ENCODE measurements around the gene TSPAN18. TPM values are rescaled to one million over a fixed set of nuclear protein-coding genes. Genes with fewer than 3 reads are reported as not detected.

Gene TSPAN18
- total and polyA plus RNA-seq, 8 donors: 27.2 to 85.8 (median 63.7) TPM

GRCh38 chr11:44942029-44942955 lies 215.5 kb downstream of the TSPAN18 start:
- no peaks in the 10 kb centered on the region for H3K9me3 ChIP-seq
- intact Hi-C loops (cut with DNase I): no loop called here
- DNase-seq (no peak), ATAC-seq (no peak)
- peaks cover 0 to 54% of the 10 kb centered on the region in 2 donors for H3K4me1 ChIP-seq
- no peak overlapping the region for H3K27ac ChIP-seq
- TF ChIP-seq CTCF (IDR thresholded peaks at IDR 0.05): no peak
- peaks cover 0 to 35% of the 10 kb centered on the region in 2 donors for H3K36me3 ChIP-seq
- H3K4me3 ChIP-seq: no peak overlapping the region
- H3K27me3 ChIP-seq: no peaks in the 10 kb centered on the region

GRCh38 chr11:44943118-44943517 lies 216.4 kb downstream of the TSPAN18 start:
- H3K27ac ChIP-seq: no peak overlapping the region
- H3K27me3 ChIP-seq: no peaks in the 10 kb centered on the region
- intact Hi-C loops (cut with DNase I): no loop called here
- DNase-seq (peak in 2 of 4 donors; percentile 75 to 84), ATAC-seq (peak; percentile 84)
- H3K4me3 ChIP-seq: no peak overlapping the region
- H3K9me3 ChIP-seq: no peaks in the 10 kb centered on the region
- TF ChIP-seq CTCF (IDR thresholded peaks at IDR 0.05): no peak
- peaks cover 0 to 26% of the 10 kb centered on the region in 2 donors for H3K36me3 ChIP-seq
- peaks cover 0 to 62% of the 10 kb centered on the region in 2 donors for H3K4me1 ChIP-seq

- Histone ChIP-seq H3K4me1 (peaks cover 0 to 68% of the 10 kb centered on the region in 2 donors), H3K27ac (no peak overlapping the region), H3K36me3 (peaks cover 0 to 22% of the 10 kb centered on the region in 2 donors), H3K27me3 (no peaks in the 10 kb centered on the region), H3K4me3 (no peak overlapping the region), H3K9me3 (no peaks in the 10 kb centered on the region)
- intact Hi-C loops (cut with DNase I): no loop called here
- ATAC-seq (no peak), DNase-seq (no peak)
- no peak for TF ChIP-seq CTCF (IDR thresholded peaks at IDR 0.05)
Observed at GRCh38 chr11:44943696-44944095, 216.9 kb downstream of the TSPAN18 start.

- no peak for DNase-seq
- H3K4me1 ChIP-seq: peaks cover 0 to 72% of the 10 kb centered on the region in 2 donors
- intact Hi-C loops (cut with DNase I): no loop called here
- no peaks in the 10 kb centered on the region for H3K27me3 ChIP-seq
- no peak for TF ChIP-seq CTCF (IDR thresholded peaks at IDR 0.05)
- no peak overlapping the region for H3K4me3 ChIP-seq
- no peak for ATAC-seq
- no peaks in the 10 kb centered on the region for H3K9me3 ChIP-seq
- peaks cover 0 to 22% of the 10 kb centered on the region in 2 donors for H3K36me3 ChIP-seq
- H3K27ac ChIP-seq: no peak overlapping the region
Observed at GRCh38 chr11:44944181-44944852, 217.6 kb downstream of the TSPAN18 start.

- peaks cover 0 to 22% of the 10 kb centered on the region in 2 donors for H3K36me3 ChIP-seq
- intact Hi-C loops (cut with DNase I): no loop called here
- peaks cover 0 to 71% of the 10 kb centered on the region in 2 donors for H3K4me1 ChIP-seq
- ATAC-seq (no peak), DNase-seq (peak in 1 of 4 donors; percentile 49)
- peaks cover 0 to 5% of the 10 kb centered on the region in 2 donors for H3K27me3 ChIP-seq
- H3K4me3 ChIP-seq: no peak overlapping the region
- no peak for TF ChIP-seq CTCF (IDR thresholded peaks at IDR 0.05)
- H3K27ac ChIP-seq: no peak overlapping the region
- H3K9me3 ChIP-seq: no peaks in the 10 kb centered on the region
Observed at GRCh38 chr11:44944853-44945235, 218.1 kb downstream of the TSPAN18 start.
